Hypothalamus (tissue), 51 donors: ENCODE data around the gene ZNF627.
"Not testable (repeated sequence)": the region's sequence is repeated elsewhere in the genome, so short reads cannot be mapped to it uniquely, and the experiment has no call there.

Experiments used
- DNase-seq, 51 donors: peaks; one replicate each; lab custom pipeline; 2025; lab: John Stamatoyannopoulos, UW

The ZNF627 gene

DNA sequence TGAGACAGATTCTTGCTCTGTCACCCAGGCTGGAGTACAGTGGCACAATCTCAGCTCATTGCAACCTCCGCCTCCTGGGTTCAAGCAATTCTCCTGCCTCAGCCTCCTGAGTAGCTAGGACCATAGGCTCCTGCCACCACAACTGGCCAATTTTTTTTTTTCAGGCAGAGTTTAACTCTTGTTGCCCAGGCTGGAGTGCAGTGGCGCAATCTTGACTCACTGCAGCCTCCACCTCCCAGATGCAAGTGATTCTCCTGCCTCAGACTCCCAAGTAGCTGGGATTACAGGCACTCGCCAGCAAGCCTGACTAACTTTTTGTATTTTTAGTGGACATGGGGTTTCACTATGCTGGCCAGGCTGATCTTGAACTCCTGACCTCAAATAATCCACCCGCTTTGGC, 23.5 kb upstream of the ZNF627 start:
- not testable (repeated sequence) for DNase-seq

DNA sequence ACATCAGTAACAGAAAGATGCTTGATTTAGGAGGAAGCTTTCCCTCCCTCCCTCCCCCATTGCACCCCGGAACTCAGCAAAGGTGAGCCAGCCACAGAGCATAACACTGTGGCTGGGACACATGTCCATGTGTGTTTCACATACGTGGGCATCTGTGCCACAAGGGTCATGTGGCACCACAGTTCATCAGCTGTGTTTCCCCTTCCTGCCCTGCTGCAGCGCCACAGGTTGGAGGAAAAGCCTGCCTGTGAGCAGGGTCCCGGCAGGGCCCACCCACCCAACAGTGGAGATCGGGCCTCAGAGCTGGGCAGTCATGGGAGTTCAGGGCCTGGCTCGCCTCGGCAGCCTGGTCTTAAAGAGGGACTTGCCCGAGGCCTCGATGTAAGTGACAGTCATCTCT, 22.6 kb upstream of the ZNF627 start:
- no peak for DNase-seq

DNA sequence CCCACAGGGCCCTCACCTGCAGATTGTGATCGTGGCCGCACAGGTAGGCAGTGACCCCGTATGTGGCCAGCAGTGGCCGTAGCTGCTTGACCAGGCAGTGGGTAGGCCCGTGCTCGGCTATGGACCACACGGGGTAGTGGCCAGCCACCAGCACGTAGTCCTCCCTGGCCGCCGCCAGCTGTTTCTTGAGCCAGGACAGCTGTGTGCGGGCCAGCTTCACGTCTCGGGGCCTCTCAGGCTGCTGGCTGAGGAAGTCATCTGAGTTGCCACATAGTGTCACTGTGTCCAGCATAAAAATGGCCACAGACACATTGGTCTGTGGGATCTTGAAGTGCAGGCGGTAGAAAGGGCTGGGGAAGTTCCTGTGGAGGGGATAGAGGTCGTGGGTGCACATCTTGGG, 21.1 kb upstream of the ZNF627 start:
- DNase-seq: no peak

DNA sequence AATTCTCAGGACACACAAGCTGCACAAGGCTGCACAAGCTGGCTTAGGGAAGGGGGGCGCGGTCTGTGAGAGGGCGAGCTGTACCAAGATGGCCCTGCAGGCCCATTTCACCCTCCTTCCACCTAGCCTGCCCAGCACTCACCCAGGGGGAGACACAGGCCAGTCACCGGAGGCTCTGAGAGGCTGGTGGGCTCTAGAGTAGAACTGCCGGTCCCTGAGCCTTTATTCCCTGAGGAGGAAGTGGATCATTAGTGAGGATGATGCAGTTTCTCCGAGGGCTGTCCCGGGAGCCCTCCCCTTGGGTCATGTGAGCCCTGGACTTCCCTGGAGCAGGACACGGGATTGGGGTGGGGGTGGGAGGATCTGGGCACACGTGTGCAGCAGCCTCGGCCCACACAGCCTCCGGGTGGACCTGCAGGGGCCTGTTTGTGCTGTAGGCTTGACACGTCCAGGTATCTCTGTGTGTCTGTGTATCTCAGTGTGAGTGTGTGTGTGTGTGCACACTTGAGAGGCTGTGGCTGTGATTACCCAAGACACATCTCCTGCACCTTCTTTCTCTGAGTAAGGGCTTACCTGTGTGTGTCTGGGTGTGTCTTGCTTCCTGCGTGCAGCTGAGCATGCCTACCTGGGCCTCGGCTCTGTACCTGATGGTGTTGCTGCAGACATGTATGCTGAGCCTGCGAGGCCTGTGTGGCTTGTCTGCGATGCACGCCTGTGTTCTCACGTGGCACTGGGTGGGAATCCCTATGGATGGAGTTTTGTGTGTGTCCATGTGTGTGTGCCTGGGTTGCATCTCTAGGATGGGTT, 19.6 kb upstream of the ZNF627 start, which contains the start of gene ACP5:
TSS of gene ACP5 (minus strand) at position 195 of the 807 bp plus-strand sequence. CDS start 328 bp downstream, outside the sequence.
- DNase-seq: no peak

DNA sequence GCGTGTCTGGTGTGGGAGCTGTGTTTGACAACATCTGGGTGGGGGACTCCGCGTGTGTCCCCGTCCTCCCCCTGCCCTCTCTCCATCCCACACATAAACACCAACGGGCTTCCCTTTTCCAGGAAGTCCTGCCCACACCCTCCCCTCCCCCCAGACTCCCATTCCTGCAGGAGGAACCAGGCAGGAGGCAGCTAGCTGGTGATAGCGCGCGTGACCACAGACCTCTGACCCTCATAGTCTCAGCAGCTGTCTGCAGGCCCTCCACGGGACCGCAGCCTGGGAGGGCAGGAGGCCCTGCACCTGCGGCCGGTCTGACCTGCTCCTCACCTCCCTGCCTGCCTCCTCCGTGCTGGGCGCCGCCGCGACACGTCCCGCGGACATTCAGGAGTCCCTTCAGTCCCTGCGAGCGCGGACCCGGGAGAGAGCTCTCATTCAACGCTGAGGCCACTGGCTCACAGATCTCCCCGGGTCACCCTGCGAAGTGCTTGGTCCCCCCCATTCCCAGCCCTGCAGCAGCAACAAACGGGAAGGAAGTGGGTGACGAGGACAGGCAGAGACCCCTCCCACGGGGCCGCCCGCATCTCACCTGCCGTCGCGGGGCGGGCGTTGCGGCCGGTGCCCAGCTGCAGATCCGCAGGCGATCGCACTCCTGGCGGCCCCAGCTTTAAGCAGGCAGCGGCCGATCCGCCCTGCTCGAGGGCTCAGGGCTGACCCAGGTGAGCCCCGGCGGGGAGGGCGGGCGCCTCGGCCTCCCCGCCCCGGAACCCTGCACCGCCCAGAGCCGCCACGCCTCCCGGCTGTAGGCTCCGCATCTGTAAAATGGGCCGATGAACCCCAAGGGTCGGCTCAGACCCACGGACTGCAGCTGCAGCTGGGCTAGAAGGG, 18.8 kb upstream of the ZNF627 start:
- peak in 3 of 51 donors; percentile 8 to 14 (median 9) for DNase-seq

GRCh38 chr19:11580116-11580515, 17.2 kb upstream of the ZNF627 start:
- DNase-seq: no peak

- DNase-seq: no peak
Measured at GRCh38 chr19:11581740-11582139, 15.5 kb upstream of the ZNF627 start.

- DNase-seq: no peak
Measured at GRCh38 chr19:11586331-11586730, 11.0 kb upstream of the ZNF627 start.

DNA sequence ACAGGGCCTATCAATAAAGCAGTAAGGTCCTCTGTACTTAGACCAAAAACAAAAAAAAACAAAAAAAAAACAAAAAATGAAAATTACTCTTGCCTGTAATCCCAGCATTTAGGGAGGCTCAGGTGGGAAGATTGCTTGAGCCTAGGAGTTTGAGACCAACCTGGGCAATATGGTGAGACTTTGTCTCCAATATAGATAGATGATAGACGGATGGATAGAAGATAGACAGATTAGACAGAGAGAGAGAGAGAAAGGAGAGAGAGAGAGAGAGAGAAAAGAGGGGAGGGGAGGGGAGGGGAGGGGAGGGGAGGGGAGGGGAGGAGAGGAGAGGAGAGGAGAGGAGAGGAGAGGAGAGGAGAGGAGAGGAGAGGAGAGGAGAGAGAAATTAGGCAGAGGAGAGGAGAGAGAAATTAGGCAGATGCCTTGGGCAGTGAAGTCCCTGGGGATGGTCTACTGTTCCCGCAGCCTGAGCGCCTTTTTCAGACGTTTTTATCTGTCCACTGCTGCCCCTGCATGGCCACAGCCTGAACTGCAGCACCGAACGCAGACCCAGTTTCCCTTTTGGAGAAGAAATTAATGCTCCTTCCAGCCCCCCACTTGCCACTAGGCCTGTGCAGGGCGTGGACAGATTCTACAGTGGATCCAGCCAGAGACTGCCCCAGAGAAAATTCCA, 9.8 kb upstream of the ZNF627 start:
- DNase-seq: peak in 47 of 51 donors; percentile 2 to 74 (median 41)

GRCh38 chr19:11587975-11588631, 9.2 kb upstream of the ZNF627 start:
- no peak for DNase-seq

- DNase-seq: no peak
Measured at GRCh38 chr19:11594084-11594483, 3.2 kb upstream of the ZNF627 start.

DNA sequence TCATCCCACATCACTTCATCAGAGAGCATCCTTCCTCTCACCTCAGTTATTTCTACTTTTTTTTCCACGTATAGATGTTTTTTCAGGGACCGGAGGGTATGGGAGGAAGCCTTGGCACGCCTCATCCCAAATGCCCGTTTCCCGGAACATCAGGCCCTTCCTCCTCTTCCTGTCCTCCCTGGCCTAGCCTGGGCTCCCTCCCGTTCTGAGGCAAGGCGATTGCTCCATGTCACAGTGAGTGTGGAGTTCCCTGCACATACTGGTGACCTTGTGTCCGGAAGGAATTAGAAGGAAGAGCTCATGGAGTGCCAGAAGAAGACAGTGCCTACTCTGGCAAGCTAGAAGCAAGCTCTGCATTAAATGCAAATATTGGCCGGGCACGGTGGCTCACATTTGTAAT, 1.1 kb upstream of the ZNF627 start:
- DNase-seq: no peak

DNA sequence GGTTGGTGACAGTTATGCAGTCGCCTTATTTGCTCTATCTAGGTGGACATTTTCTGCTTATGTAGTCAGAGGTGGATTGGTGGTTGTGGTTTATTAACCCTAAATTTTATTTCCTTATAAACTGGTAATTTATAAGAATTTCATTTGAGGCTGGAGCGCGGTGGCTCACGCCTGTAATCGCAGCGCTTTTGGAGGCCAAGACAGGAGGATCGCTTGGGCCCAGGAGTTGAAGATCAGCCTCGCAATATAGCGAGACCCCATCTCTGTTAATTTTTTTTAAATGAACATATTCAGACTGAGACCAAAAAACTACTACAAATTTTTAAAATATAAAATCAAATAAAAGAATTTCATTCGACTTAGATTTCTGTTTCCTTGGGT, 810 bp downstream of the ZNF627 start:
- no peak for DNase-seq

DNA sequence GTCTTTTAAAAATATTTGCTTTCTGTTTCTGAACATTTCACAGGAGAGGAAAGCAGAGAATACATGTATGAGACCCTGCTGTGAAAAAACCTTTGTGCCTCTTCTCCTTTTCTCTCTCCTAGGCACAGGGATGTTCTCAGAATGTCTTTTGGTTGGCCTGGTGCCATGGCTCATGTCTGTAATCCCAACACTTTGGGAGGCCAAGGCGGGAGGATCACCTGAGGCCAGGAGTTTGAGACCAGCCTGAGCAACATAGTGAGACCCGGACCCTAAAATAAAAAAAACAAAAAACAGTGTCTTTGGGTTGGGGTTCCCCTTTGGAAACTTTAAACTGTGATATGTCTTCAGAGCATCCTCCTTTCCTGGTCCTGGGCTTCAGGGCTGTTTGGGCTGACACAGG, 1.5 kb downstream of the ZNF627 start:
- no peak for DNase-seq

- DNase-seq: not testable (repeated sequence)
Measured at GRCh38 chr19:11599704-11600103, 2.4 kb downstream of the ZNF627 start.

DNA sequence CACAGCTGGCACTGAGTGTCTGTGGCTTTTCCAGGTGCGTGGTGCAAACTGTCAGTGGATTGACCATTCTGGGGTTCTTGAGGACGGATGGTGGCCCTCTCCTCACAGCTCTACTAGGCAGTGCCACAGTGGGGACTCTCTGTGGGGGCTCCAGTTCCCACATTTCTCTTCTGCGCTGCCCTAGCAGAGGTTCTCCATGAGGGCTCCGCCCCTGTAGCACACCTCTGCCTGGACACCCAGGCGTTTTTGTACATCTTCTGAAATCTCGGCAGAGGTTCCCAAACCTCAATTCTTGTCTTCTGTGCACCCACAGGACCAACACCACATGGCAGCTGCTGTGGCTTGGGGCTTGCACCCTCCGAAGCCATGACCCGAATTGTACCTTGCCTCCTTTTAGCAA, 9.2 kb downstream of the ZNF627 start:
- DNase-seq: no peak

DNA sequence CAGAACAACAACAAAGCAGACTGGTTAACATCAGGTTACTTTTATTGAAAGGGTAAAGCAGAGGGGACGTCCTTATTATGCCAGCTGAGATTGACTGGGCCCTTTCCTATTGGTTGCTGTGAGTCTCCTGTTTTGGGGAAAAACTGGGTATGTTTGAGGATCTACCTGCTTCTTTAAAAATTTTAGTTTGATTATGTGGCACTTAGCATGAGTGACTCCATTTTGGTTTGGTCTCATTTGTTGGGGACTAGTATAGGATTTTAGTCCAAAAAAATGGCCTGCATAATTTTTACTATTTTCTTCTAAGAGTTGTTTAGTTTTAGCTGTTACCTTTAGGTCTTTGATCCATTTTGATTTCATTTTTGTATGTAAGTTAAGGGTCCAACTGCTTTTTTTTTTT, 14.4 kb downstream of the ZNF627 start:
- DNase-seq: no peak

DNA sequence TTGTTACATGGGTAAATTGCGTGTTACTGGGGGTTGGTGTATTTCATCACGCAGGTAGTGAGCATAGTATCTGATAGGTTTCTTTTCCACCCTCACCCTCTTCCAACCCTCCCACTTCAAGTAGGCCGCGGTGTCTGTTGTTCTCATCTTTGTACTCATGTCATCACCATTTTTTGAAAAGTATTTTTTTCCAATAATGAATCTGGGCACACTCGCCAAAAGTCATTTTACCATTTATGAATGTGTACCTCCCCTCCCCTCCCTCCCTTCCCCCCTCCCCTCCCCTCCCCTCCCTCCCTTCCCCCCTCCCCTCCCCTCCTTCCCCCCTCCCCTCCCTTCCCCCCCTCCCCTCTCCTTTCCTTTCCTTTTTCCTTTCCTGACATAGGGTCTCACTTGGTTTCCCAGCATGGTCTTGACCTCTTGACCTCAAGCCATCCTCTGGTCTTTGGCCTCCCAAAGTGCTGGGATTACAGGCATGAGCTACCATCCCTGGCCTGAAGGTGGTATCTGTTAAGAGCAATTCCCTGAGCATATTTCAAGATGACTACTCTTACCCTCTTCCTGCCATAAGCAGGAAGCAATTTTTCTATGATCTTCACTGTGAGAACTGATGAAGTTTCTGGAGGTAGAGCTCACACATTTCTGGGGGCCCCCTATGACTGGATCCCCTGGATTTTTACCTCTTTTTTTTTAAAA, 15.7 kb downstream of the ZNF627 start:
- no peak for DNase-seq

DNA sequence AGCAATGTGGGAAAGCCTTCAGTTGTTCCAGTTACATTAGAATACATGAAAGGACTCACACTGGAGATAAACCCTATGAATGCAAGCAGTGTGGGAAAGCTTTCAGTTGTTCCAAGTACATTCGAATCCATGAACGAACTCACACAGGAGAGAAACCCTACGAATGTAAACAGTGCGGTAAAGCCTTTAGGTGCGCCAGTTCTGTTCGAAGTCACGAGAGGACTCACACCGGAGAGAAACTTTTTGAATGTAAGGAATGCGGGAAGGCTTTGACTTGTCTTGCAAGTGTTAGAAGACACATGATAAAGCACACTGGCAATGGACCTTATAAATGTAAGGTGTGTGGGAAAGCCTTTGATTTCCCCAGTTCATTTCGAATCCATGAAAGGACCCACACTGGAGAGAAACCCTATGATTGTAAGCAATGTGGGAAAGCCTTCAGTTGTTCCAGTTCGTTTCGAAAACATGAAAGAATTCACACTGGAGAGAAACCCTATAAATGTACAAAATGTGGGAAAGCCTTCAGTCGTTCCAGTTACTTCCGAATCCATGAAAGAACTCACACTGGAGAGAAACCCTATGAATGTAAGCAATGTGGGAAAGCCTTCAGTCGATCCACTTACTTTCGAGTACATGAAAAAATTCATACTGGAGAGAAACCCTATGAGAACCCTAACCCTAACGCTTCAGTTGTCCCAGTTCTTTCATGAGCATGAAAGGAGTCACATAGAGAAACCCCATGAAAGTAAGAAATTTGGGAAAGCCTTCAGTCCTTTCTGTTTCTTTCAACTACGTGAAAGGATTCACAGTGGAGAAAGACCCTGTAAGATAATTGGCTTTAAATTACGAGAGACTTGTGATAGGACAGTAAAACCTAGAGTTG, 20.1 kb downstream of the ZNF627 start:
- no peak for DNase-seq
